WERI-Rb-1 (cell line): ENCODE data around the gene ADM.

ENCODE experiments used
- DNase-seq: peaks from one replicate; pipeline ENCODE4 v3.0.0-alpha.2; 2020
- H3K27ac ChIP-seq: fragments of 250-450 bp; sonication (Bioruptor Pico); 2 replicates; pipeline ENCODE4 v1.5.1; 2020; ENCODE audit warnings: mild to moderate bottlenecking, moderate library complexity
- H3K27me3 ChIP-seq: fragments of 250-450 bp; sonication (Bioruptor Pico); 2 replicates; pipeline ENCODE4 v1.5.1; 2021; ENCODE audit warnings: mild to moderate bottlenecking, low read depth, moderate library complexity; ENCODE audit not compliant: insufficient read depth, severe bottlenecking
- H3K36me3 ChIP-seq: fragments of 250-450 bp; sonication (Bioruptor Pico); 2 replicates; pipeline ENCODE4 v1.5.1; 2020; ENCODE audit warnings: mild to moderate bottlenecking, moderate library complexity
- H3K4me3 ChIP-seq: 2 replicates; pipeline ENCODE4 v1.5.1; 2011; ENCODE audit warnings: low read depth, mild to moderate bottlenecking, control low read depth, low read length
- H3K9me3 ChIP-seq: fragments of 250-450 bp; sonication (Bioruptor Pico); 2 replicates; pipeline ENCODE4 v1.5.1; 2021; ENCODE audit warnings: mild to moderate bottlenecking, moderate library complexity; ENCODE audit not compliant: severe bottlenecking
- TF ChIP-seq, protein P1 (sequence below): IDR thresholded peaks from 2 replicates; pipeline ENCODE4 v1.5.1; 2011; ENCODE audit warnings: low read depth, mild to moderate bottlenecking, control low read depth, inconsistent platforms, low read length

The ADM gene

DNA sequence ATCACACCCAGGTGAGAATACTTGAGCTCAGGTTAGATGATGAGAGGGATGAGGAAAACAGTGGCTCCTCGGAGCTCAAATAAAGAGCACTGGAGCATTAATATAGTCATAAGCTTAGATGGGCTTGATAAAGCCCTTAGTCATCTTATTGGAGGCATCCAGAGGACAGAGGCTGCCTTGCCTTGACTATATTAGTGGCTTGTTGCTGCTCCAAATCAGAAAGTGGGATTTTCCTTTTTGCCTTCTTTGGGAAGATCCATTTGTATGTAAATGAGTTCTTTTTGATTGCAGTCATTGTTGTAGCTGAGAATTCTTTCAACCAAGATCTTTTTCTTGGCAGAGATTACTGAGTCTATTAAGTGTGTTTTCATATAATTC is 18.9 kb downstream of the ADM start:
- no peak overlapping the region for H3K4me3 ChIP-seq
- TF ChIP-seq, protein P1, sequence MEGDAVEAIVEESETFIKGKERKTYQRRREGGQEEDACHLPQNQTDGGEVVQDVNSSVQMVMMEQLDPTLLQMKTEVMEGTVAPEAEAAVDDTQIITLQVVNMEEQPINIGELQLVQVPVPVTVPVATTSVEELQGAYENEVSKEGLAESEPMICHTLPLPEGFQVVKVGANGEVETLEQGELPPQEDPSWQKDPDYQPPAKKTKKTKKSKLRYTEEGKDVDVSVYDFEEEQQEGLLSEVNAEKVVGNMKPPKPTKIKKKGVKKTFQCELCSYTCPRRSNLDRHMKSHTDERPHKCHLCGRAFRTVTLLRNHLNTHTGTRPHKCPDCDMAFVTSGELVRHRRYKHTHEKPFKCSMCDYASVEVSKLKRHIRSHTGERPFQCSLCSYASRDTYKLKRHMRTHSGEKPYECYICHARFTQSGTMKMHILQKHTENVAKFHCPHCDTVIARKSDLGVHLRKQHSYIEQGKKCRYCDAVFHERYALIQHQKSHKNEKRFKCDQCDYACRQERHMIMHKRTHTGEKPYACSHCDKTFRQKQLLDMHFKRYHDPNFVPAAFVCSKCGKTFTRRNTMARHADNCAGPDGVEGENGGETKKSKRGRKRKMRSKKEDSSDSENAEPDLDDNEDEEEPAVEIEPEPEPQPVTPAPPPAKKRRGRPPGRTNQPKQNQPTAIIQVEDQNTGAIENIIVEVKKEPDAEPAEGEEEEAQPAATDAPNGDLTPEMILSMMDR, result no peak
- no peaks in the 10 kb centered on the region for H3K9me3 ChIP-seq
- no peak for DNase-seq
- H3K27me3 ChIP-seq, result no peaks in the 10 kb centered on the region
- H3K36me3 ChIP-seq, result no peaks in the 10 kb centered on the region
- no peak overlapping the region for H3K27ac ChIP-seq

DNA sequence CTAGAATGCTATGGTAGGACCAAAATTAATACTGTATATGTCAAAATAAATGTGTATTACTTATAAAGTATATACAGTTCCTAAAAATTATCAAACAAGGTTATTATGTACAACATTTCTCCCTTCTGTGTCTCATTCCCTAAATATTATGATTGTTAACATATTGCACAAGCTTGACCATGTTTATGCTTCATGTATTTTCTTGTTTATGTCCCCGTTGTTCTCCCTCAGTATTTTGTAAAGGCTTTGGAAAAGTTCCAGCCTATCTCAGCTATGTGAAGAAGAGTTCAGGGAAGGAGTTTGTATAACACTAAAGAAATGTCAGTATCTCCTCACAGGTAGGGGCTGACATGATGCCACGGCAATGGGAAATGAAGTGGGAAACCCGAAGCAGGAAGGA is 19.6 kb downstream of the ADM start:
- Histone ChIP-seq H3K36me3 (no peaks in the 10 kb centered on the region), H3K27me3 (no peaks in the 10 kb centered on the region), H3K4me3 (no peak overlapping the region), H3K27ac (no peak overlapping the region), H3K9me3 (no peaks in the 10 kb centered on the region)
- DNase-seq, result no peak
- TF ChIP-seq, protein P1, result no peak

DNA sequence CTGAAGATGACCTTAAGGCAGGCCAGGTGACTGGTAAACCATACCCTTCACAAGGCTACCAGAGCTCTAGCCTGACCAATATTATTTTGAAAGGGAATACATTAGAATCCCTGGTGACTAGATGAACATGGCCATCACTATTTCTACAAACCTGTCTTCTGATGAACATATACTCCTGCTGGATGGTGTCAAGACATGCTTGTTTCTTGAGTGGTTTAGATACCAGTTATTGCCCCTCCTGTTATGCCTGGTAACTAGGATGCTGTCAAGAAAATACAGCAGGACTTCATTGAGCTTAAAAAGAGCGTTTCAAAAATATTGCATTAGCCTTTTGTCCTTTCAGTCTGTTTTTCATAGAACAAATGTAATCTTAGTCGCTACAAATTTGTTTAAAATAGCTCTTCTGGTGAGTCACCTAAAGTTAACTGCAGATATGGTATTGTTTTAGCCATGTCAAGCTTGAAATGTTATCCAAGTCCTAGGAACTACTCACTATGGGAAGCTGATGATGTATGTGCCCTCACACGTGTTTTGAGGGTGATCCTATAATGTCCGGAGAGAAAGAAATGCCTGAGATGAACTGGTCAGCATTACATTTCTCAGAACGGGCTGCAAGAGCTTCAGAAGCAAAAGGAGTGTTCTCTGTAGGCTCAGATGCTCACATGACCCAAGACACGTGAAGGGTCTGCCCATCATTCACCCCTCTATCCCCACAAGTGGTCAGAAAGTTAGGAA is 20.6 kb downstream of the ADM start:
- no peak overlapping the region for H3K27ac ChIP-seq
- DNase-seq, result no peak
- H3K27me3 ChIP-seq, result no peaks in the 10 kb centered on the region
- H3K36me3 ChIP-seq, result no peaks in the 10 kb centered on the region
- TF ChIP-seq, protein P1, result no peak
- no peaks in the 10 kb centered on the region for H3K9me3 ChIP-seq
- H3K4me3 ChIP-seq, result no peak overlapping the region

DNA sequence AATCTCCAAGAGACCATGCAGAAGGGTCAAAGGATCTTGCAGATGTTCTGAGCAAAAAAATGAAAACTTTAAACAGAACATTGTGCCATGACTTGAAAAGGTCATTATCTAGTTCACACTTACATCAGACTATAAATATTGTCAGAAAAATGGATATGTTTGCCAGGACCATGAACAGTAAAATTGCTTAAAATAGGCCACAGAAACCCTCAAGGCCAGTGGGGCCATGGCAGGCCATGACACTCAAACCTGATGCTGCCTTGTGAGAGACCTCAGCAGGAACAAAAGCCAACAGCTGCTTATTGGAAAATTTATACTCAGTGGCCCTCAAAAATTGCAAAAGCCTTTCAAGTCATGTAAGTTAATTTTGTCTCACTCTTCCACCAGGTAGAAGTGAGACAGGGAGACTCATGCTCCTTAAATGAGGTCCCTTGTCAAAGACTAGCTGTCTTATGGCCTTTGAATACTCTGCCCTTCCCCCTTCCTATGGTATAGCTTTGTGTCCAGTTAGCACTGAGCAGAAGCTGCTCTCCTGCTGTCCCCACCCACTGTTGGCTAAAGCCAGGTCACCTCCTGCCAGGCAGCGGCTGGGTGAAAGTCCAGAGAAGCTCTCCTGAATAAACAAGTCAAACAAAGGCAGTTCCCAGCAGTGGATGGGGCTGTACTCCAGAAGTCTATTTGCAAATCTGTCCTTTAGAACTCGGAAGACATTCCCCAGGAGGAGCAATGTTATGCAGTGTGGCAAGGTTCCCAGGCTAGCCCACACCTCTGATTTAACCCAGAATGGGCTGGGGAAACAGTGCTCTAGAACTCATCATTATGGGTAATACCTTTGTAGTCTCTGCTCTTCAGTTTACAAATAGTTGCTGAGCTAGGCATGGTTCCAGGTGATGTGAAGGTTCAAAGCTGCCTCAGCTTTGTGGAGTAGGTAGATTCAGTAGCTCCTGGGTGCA is 21.4 kb downstream of the ADM start:
- Histone ChIP-seq H3K4me3 (no peak overlapping the region), H3K27me3 (no peaks in the 10 kb centered on the region), H3K27ac (no peak overlapping the region), H3K36me3 (no peaks in the 10 kb centered on the region), H3K9me3 (no peaks in the 10 kb centered on the region)
- no peak for DNase-seq
- TF ChIP-seq, protein P1, result no peak

DNA sequence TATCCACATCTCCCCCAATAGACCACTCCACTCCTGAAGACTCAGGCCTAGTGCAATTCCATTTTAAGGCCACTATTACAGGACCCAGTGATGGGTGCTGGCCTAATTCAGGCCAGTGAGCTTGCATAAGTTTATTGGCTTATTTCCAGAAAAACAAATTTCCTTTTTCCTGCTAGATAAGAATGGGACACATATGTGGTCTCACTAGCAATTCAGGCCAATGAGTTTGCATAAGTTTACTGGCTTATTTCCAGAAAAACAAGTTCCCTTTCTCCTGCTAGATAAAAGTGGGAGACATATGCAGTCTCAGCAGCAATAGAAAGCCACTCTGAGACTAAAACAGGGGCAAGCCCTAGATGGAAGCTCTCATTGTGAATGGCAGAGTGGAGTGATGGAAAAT is 22.4 kb downstream of the ADM start:
- Histone ChIP-seq H3K4me3 (no peak overlapping the region), H3K9me3 (no peaks in the 10 kb centered on the region), H3K27me3 (no peaks in the 10 kb centered on the region), H3K36me3 (no peaks in the 10 kb centered on the region), H3K27ac (no peak overlapping the region)
- TF ChIP-seq, protein P1, result no peak
- no peak for DNase-seq
